GM12878 (cell line): ENCODE results near the gene ITGB8. TPM values are rescaled to one million over a fixed set of nuclear protein-coding genes. Genes with fewer than 3 reads are reported as not detected.

Experiments
- ATAC-seq: fragments of 200-7000 bp; cut with Tn5 transposase; 3 replicates; pipeline ENCODE4 v1.9.1; 2020; ENCODE audit warnings: mild to moderate bottlenecking, moderate library complexity
- BruUV-seq: library from RNA; stranded (reverse); fragments of 400-500 nt; replicated peaks from 2 replicates; lab custom pipeline; 2021; lab: Mats Ljungman, UMichigan
- CTCF ChIA-PET: fragments of 300-600 bp; sonication (Branson Sonifier 250); formaldehyde crosslinking; extraction: SDS; loops from one replicate; lab custom pipeline; 2021; ENCODE audit warnings: inconsistent platforms; lab: Yijun Ruan, JAX
- POLR2A ChIA-PET: fragments of 350-600 bp; formaldehyde crosslinking; extraction: SDS; loops from one replicate; lab custom pipeline; 2021; ENCODE audit warnings: inconsistent platforms; lab: Charles Lee
- RAD21 ChIA-PET: fragments of 300-600 bp; sonication (Branson Sonifier 250); formaldehyde crosslinking; loops from one replicate; lab custom pipeline; 2023; ENCODE audit warnings: antibody characterized with exemption; ENCODE audit not compliant: unreplicated experiment; lab: Charles Lee
- SMC1A ChIA-PET: fragments of 300-600 bp; sonication (Branson Sonifier 250); formaldehyde crosslinking; loops from one replicate; lab custom pipeline; 2023; ENCODE audit not compliant: unreplicated experiment, uncharacterized antibody; lab: Charles Lee
- DNase-seq: peaks from one replicate; pipeline ENCODE4 v3.0.0-alpha.2; 2011; ENCODE audit warnings: low read depth, low spot score
- FAIRE-seq: peaks from 3 replicates; lab custom pipeline; 2011; peaks lifted over from hg19 to GRCh38; lab: Jason Lieb, UNC
- H2AFZ ChIP-seq: 2 replicates; pipeline ENCODE4 v1.6.0; 2011; ENCODE audit warnings: low read depth, low read length, control low read depth; ENCODE audit not compliant: control insufficient read depth
- H3K27ac ChIP-seq: 2 replicates; pipeline ENCODE4 v1.5.1; 2011; ENCODE audit warnings: control low read depth; ENCODE audit not compliant: control insufficient read depth, insufficient read depth
- H3K27me3 ChIP-seq, 2 experiments: replicated peaks in 1 of 2; 2 replicates each; pipeline versions ENCODE4 v1.6.0 to v1.6.1; 2011; ENCODE audit warnings: low read length in 1 of 2; ENCODE audit not compliant: control insufficient read depth in 2 of 2, insufficient read depth in 2 of 2
- H3K36me3 ChIP-seq, 2 experiments: 2 replicates each; pipeline ENCODE4 v1.5.1; 2011; ENCODE audit warnings: low read length in 1 of 2; ENCODE audit not compliant: control insufficient read depth in 2 of 2, insufficient read depth in 2 of 2
- H3K4me1 ChIP-seq: 2 replicates; pipeline ENCODE4 v1.6.1; 2011; ENCODE audit warnings: mild to moderate bottlenecking, low read length, moderate library complexity, mixed read lengths; ENCODE audit not compliant: control insufficient read depth, insufficient read depth
- H3K4me2 ChIP-seq: 2 replicates; pipeline ENCODE4 v1.6.0; 2011; ENCODE audit warnings: control low read depth; ENCODE audit not compliant: control insufficient read depth, insufficient read depth
- H3K4me3 ChIP-seq: fragments of 200-600 bp; sonication (generic); 2 replicates; pipeline ENCODE4 v1.5.1; 2016
- H3K79me2 ChIP-seq: 2 replicates; pipeline ENCODE4 v1.6.0; 2011; ENCODE audit warnings: low read length; ENCODE audit not compliant: control insufficient read depth, insufficient read depth
- H3K9ac ChIP-seq: 2 replicates; pipeline ENCODE4 v1.8.0; 2011; ENCODE audit warnings: low read length, control low read depth, mixed read lengths; ENCODE audit not compliant: control insufficient read depth, insufficient read depth
- H3K9me3 ChIP-seq: replicated peaks from 3 replicates; pipeline ENCODE4 v1.5.1; 2011; ENCODE audit warnings: mild to moderate bottlenecking, low read length; ENCODE audit not compliant: control insufficient read depth, insufficient read depth
- H4K20me1 ChIP-seq: 2 replicates; pipeline ENCODE4 v1.6.0; 2011; ENCODE audit not compliant: control insufficient read depth, insufficient read depth
- EP300 ChIP-seq, 2 experiments: fragments of 150-350 bp in 1 of 2; IDR thresholded peaks; 2 replicates each; pipeline ENCODE4 v1.6.1; 2011 to 2012; ENCODE audit warnings: low read depth in 2 of 2, low read length in 2 of 2, borderline replicate concordance in 1 of 2, improper control_type of control experiment in 1 of 2, inconsistent platforms in 1 of 2; ENCODE audit not compliant: control insufficient read depth in 1 of 2
- HDAC6 ChIP-seq: fragments of 200-600 bp; sonication (generic); IDR thresholded peaks from one replicate; pipeline ENCODE4 v1.8.0; 2017; ENCODE audit warnings: antibody characterized with exemption; ENCODE audit not compliant: unreplicated experiment
- KLF5 ChIP-seq: fragments of 450-650 bp; IDR thresholded peaks from 2 replicates; pipeline ENCODE4 v1.6.1; 2014; ENCODE audit warnings: mild to moderate bottlenecking; ENCODE audit not compliant: partially characterized antibody
- TAF1 ChIP-seq: IDR thresholded peaks from 2 replicates; pipeline ENCODE4 v1.6.1; 2011; ENCODE audit warnings: mild to moderate bottlenecking, low read depth, low read length, borderline replicate concordance
- WGBS: methylation state at CpG from one replicate; pipeline ENCODE4 v1.1.6; 2016; ENCODE audit warnings: low lambda C conversion rate; ENCODE audit not compliant: insufficient replicate concordance, insufficient coverage; ENCODE audit errors: missing lambda C conversion rate; 5-methylcytosine and 5-hydroxymethylcytosine counted together
- in situ Hi-C: fragments of 300-500 bp; cut with MboI; formaldehyde crosslinking; loops from 9 replicates; pipeline ENCODE4 v1.14.3; 2018; ENCODE audit warnings: mixed read lengths
- intact Hi-C: fragments of 100-400 bp; cut with micrococcal nuclease; formaldehyde crosslinking; loops from one replicate; pipeline ENCODE4 v1.14.2; 2022; ENCODE audit not compliant: unreplicated experiment
- polyA plus RNA-seq, 11 experiments: library from polyadenylated mRNA; depleted of rRNA in 4 of 11; unstranded in 6 of 11; stranded (reverse) in 5 of 11; fragments of >200 nt; fragmentation: Nextera tagmentation in 4 of 11; fragmentation: Illumina TruSeq in 1 of 11; extraction: Ambion mirVana in 4 of 11; extraction: Trizol in 1 of 11; gene quantifications; 1 replicate in 1 of 11; 2 replicates in 10 of 11; pipeline versions ENCODE4 v1.2.1 to v1.2.3, GENCODE V29; 2011 to 2016; ENCODE audit warnings: inconsistent platforms in 2 of 11, missing spikeins in 2 of 11, low read depth in 1 of 11
- total RNA-seq, 4 experiments: library from RNA; depleted of rRNA in 3 of 4; stranded (reverse); fragments of >200 nt in 3 of 4; fragmentation: Illumina TruSeq in 1 of 4; extraction: Trizol in 1 of 4; gene quantifications; 2 replicates each; pipeline versions ENCODE4 v1.2.1 to v1.2.3, GENCODE V29; 2013 to 2021

ITGB8 gene
- total and polyA plus RNA-seq, 10 of the 15 experiments (the other 5 are each of a cell fraction or from before 2014, with no cell fraction given) = 0.37 to 26.2 (median 1.5) TPM

- ChIA-PET RAD21 (interaction anchor here (0.8 to 2.9 kb wide), 4 partner anchors 107 to 691 kb away, joined by 3 to 11 read pairs (median 9); no protein-coding TSS in a partner anchor), CTCF (interaction anchor here (1.0 to 3.4 kb wide), 14 partner anchors 8 to 688 kb away, joined by 3 to 20 read pairs (median 5); no protein-coding TSS in a partner anchor), POLR2A (no interaction called here), SMC1A (interaction anchor here (0.7 to 1.9 kb wide), 7 partner anchors 12 to 726 kb away, joined by 3 to 7 read pairs (median 5); no protein-coding TSS in a partner anchor)
- H3K4me2 ChIP-seq = no peak overlapping the region
- ATAC-seq (no peak), DNase-seq (no peak), FAIRE-seq (no peak)
- TF ChIP-seq EP300 (IDR thresholded peaks at IDR 0.05; ENCODE audit: borderline replicate concordance in 1 of 2, control insufficient read depth in 1 of 2, low read depth in 2 of 2, low read length in 2 of 2) (no peak), TAF1 (no peak), KLF5 (no peak), HDAC6 (no peak)
- no TSS peak for BruUV-seq
- H3K27ac ChIP-seq = no peak overlapping the region
- H3K79me2 ChIP-seq = no peaks in the 10 kb centered on the region
- no peaks in the 10 kb centered on the region for H3K27me3 ChIP-seq
- H3K9ac ChIP-seq = no peak overlapping the region
- H3K4me3 ChIP-seq = no peak overlapping the region
- intact Hi-C loops (loop anchor here (5.0 to 10.0 kb wide), 3 partner anchors 107 to 695 kb away; partner anchors contain the start of gene ITGB8), in situ Hi-C loops (no loop called here)
- no peaks in the 10 kb centered on the region for H3K36me3 ChIP-seq
- WGBS = 78% methylated on average over 10 of the region's 10 CpGs
- H3K9me3 ChIP-seq = no peaks in the 10 kb centered on the region; the same call in 2 of the 3 replicates
- no peaks in the 10 kb centered on the region for H4K20me1 ChIP-seq
- H2AFZ ChIP-seq = no peak overlapping the region
- peaks cover 15% of the 10 kb centered on the region; the same call in 1 of the 2 replicates for H3K4me1 ChIP-seq
Observed at GRCh38 chr7:20439416-20440185, 108.9 kb downstream of the ITGB8 start.
